ENCODE results near the gene COX20. TPM values are rescaled to one million over a fixed set of nuclear protein-coding genes. Genes with fewer than 3 reads are reported as not detected.

Gene COX20
- total and polyA plus RNA-seq, 2 of the 4 experiments (the other 2 are of a cell fraction), result 13.3 to 27.0 TPM

GRCh38 chr1:244822878-244823277 is 12.6 kb upstream of the COX20 start:
- Histone ChIP-seq H3K4me2 (ENCODE audit: low read depth, low read length) (no peak overlapping the region), H4K8ac (ENCODE audit: low read depth in 2 of 2, low read length in 2 of 2) (no peak overlapping the region), H2AFZ (replicated peaks; ENCODE audit: low read length, poor library complexity) (no peak overlapping the region), H3K4me1 (ENCODE audit: control insufficient read depth, insufficient read depth, low read length) (no peaks in the 10 kb centered on the region), H4K91ac (ENCODE audit: insufficient read depth, low read depth, low read length) (no peak overlapping the region), H3K27ac (ENCODE audit: insufficient read depth, low read length) (no peak overlapping the region), H3K18ac (ENCODE audit: low read depth, low read length) (no peak overlapping the region), H3K27me3 (ENCODE audit: control insufficient read depth, insufficient read depth, low read length) (no peaks in the 10 kb centered on the region; the same call in 1 of the 2 replicates), H3K14ac (replicated peaks; ENCODE audit: low read depth, low read length) (no peak overlapping the region), H3K23ac (ENCODE audit: low read depth, low read length) (no peak overlapping the region), H3K79me1 (ENCODE audit: low read depth in 1 of 2, low read length in 2 of 2) (no peaks in the 10 kb centered on the region), H3K4me3 (ENCODE audit: insufficient read depth, low read depth, low read length) (no peak overlapping the region), H2BK20ac (ENCODE audit: low read depth, low read length) (no peak overlapping the region), H2BK120ac (ENCODE audit: low read depth, low read length) (no peak overlapping the region), H3K4ac (ENCODE audit: low read depth, low read length) (no peak overlapping the region), H2BK5ac (ENCODE audit: low read depth, low read length, poor library complexity, severe bottlenecking) (no peak overlapping the region), H3K9me3 (ENCODE audit: control insufficient read depth, insufficient read depth, low read length) (no peaks in the 10 kb centered on the region), H3K9ac (ENCODE audit: low read depth, low read length) (no peak overlapping the region), H4K20me1 (ENCODE audit: insufficient read depth, low read length) (no peaks in the 10 kb centered on the region), H4K5ac (ENCODE audit: low read depth, low read length) (no peak overlapping the region), H3K9me1 (ENCODE audit: insufficient read depth, low read length) (no peaks in the 10 kb centered on the region), H2AK5ac (ENCODE audit: low read depth, low read length) (no peak overlapping the region), H3K36me3 (ENCODE audit: control insufficient read depth, insufficient read depth, low read length) (no peaks in the 10 kb centered on the region), H2BK15ac (ENCODE audit: low read depth, low read length) (no peak overlapping the region), H3K56ac (ENCODE audit: extremely low read depth, insufficient read depth, low read length) (no peak overlapping the region), H2AK9ac (replicated peaks; ENCODE audit: low read depth, low read length, poor library complexity) (no peak overlapping the region)
- CTCF ChIA-PET, result no interaction called here
- in situ Hi-C loops (cut with MboI; ENCODE audit: low sequenced_read_pairs) (no loop called here), intact Hi-C loops (cut with micrococcal nuclease) (no loop called here), dilution Hi-C loops (cut with HindIII; ENCODE audit: low sequenced_read_pairs, unreplicated experiment) (no loop called here)
- no TSS peak for BruUV-seq (replicated peaks)
- POLR2A ChIA-PET (ENCODE audit: unreplicated experiment), result no interaction called here
- TF ChIP-seq ELK1 (IDR thresholded peaks at IDR 0.05; ENCODE audit: borderline replicate concordance, low read depth, low read length) (no peak), CEBPB (IDR thresholded peaks at IDR 0.05; ENCODE audit: low read depth, low read length) (peak; percentile 78)
- DNase-seq (no peak), ATAC-seq (ENCODE audit: low read depth) (no peak)
- 88% methylated on average over 6 of the region's 11 CpGs; no CpG with 5 or more reads in 1 of the 2 experiments for WGBS, 2 experiments (ENCODE audit: extremely low coverage in 2 of 2, insufficient read length in 1 of 2)

All from IMR-90 (cell line).